Peyer's patch (tissue), 4 donors: ENCODE results near the gene CEBPZOS. TPM values are rescaled to one million over a fixed set of nuclear protein-coding genes. Genes with fewer than 3 reads are reported as not detected.

Experiments used
- DNase-seq, 3 donors: peaks; one replicate each; pipeline ENCODE4 v3.0.0-alpha.2; 2017 to 2019
- H3K27ac ChIP-seq, 4 donors: fragments of 200-600 bp; sonication (generic); one replicate each; pipeline ENCODE4 v1.5.1; 2016 to 2019
- H3K27me3 ChIP-seq, 2 donors: fragments of 200-600 bp; sonication (generic); one replicate each; pipeline ENCODE4 v1.5.1; 2019
- H3K36me3 ChIP-seq, 3 donors: fragments of 200-600 bp; sonication (generic); one replicate each; pipeline ENCODE4 v1.5.1; 2016 to 2019
- H3K4me1 ChIP-seq, 4 donors: fragments of 200-600 bp; sonication (generic); one replicate each; pipeline ENCODE4 v1.5.1; 2016 to 2019
- H3K4me3 ChIP-seq, 4 donors: fragments of 200-600 bp; sonication (generic); 1 replicate in 3 of 4; 2 replicates in 1 of 4; pipeline ENCODE4 v1.5.1; 2016 to 2019; ENCODE audit warnings: mild to moderate bottlenecking in 1 of 4
- H3K9me3 ChIP-seq, 4 donors: fragments of 200-600 bp; sonication (generic); one replicate each; pipeline ENCODE4 v1.5.1; 2016 to 2019; ENCODE audit warnings: mild to moderate bottlenecking in 1 of 4
- POLR2A ChIP-seq, 2 donors: fragments of 450-650 bp; IDR thresholded peaks; one replicate each; pipeline ENCODE4 v1.5.1; 2017; ENCODE audit warnings: antibody characterized with exemption in 2 of 2, mild to moderate bottlenecking in 2 of 2, moderate library complexity in 2 of 2
- total RNA-seq, 4 donors: library from RNA; depleted of rRNA; stranded (reverse); fragments of >200 nt; gene quantifications; one replicate each; pipeline ENCODE4 v1.1.0, GENCODE V29; 2016
- TF ChIP-seq, protein P1 (sequence below), 6 experiments: fragments of 450-650 bp in 4 of 6; fragments of 200-600 bp in 2 of 6; sonication (generic) in 1 of 6; IDR thresholded peaks; one replicate each; pipeline ENCODE4 v1.5.1; 2017 to 2019; ENCODE audit warnings: antibody characterized with exemption in 6 of 6, mild to moderate bottlenecking in 3 of 6, moderate library complexity in 1 of 6

CEBPZOS gene
- total RNA-seq, 4 donors from 2014 or later, result 19.3 to 42.1 (median 32.0) TPM

DNA sequence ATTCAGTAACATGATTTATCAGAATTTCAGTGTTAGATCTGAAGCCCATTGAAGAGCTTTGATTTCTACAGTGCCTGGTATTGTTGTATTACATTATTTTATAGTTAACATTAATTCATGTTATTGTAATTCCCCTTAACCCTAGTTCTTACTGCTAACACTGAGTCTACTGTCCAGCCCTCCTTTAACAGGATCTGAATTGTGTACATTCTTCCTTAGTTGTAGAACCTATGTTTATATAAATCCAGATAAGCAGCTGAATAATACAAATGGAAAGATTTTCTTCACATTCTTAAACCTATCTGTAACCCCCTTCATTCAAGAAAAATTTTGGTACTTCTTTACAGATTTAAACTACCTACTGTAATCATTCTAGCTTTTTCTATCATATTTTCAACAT lies 49.9 kb downstream of the CEBPZOS start:
- Histone ChIP-seq H3K9me3 (no peaks in the 10 kb centered on the region), H3K36me3 (peaks cover 0 to 88% (median 0%) of the 10 kb centered on the region in 3 donors), H3K27me3 (no peaks in the 10 kb centered on the region), H3K4me1 (no peaks in the 10 kb centered on the region), H3K27ac (no peak overlapping the region), H3K4me3 (no peak overlapping the region)
- TF ChIP-seq, protein P1, sequence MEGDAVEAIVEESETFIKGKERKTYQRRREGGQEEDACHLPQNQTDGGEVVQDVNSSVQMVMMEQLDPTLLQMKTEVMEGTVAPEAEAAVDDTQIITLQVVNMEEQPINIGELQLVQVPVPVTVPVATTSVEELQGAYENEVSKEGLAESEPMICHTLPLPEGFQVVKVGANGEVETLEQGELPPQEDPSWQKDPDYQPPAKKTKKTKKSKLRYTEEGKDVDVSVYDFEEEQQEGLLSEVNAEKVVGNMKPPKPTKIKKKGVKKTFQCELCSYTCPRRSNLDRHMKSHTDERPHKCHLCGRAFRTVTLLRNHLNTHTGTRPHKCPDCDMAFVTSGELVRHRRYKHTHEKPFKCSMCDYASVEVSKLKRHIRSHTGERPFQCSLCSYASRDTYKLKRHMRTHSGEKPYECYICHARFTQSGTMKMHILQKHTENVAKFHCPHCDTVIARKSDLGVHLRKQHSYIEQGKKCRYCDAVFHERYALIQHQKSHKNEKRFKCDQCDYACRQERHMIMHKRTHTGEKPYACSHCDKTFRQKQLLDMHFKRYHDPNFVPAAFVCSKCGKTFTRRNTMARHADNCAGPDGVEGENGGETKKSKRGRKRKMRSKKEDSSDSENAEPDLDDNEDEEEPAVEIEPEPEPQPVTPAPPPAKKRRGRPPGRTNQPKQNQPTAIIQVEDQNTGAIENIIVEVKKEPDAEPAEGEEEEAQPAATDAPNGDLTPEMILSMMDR (IDR thresholded peaks at IDR 0.05), result no peak
- TF ChIP-seq POLR2A (IDR thresholded peaks at IDR 0.05), result no peak
- no peak for DNase-seq

DNA sequence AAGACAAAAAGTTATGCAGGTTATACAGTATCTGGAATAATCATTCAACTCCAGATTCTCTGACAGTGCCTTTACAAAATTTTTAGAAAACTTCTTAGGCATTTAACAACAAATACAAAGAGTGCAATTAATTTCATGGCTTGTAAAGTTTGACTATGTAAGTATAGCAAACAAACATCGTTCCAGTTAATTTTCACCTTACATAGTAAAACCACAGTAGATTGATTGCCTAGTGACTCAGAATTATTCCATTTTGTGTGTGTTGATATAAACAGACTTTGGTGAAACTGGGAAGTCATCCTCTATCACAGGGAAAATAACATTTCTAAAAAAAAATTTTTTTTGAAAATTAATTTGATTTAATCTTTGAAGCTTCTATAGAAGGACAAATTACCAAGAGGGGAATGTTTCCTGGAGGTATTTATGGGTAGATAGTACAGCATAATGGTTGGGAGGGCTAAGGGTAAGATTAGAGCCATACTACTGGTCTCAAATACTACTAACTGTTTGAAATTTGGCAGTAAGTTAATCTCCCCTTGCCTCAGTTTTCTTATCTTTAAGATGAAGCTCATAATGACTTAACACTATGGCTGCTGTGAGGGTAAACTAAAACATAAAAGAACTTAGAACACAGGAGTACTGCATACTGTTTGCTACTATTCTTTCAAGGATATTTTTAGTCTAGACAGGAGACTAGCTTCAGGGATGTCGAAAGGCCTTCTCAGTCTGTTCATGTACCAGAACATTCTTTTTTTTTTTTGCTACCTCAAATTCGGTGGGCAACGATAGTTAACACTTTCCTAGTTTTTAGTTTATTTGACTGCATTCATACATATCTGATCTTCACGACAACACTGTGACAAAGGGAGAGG lies 54.8 kb downstream of the CEBPZOS start:
- peaks cover 0 to 95% (median 0%) of the 10 kb centered on the region in 3 donors for H3K36me3 ChIP-seq
- TF ChIP-seq POLR2A (IDR thresholded peaks at IDR 0.05), result no peak
- TF ChIP-seq, protein P1 (IDR thresholded peaks at IDR 0.05), result no peak

More for the DNA sequence above, 54.8 kb downstream of the CEBPZOS start:
- DNase-seq, result no peak
- no peak overlapping the region for H3K4me3 ChIP-seq
- H3K4me1 ChIP-seq, result no peaks in the 10 kb centered on the region
- H3K9me3 ChIP-seq, result no peaks in the 10 kb centered on the region
- H3K27me3 ChIP-seq, result no peaks in the 10 kb centered on the region
- H3K27ac ChIP-seq, result no peak overlapping the region

Other genes starting within 250 kb of the CEBPZOS start
- 10 to 100 TPM; 15.7 to 26.1 (median 24.0) TPM for gene STRN, start 230.0 kb upstream of the CEBPZOS start, total RNA-seq
- 10 to 100 TPM; 32.2 to 48.7 (median 39.4) TPM for gene HEATR5B, start 112.1 kb upstream of the CEBPZOS start, total RNA-seq
- 1 to 10 TPM; 3.7 to 9.9 (median 5.9) TPM for gene GPATCH11, start 112.0 kb upstream of the CEBPZOS start, total RNA-seq
- 10 to 100 TPM; 18.7 to 31.2 (median 25.7) TPM for gene EIF2AK2, start 39.5 kb upstream of the CEBPZOS start, total RNA-seq
- gene SULT6B1, start 7.8 kb upstream of the CEBPZOS start, total RNA-seq, result not detected
- 100 to 1,000 TPM in 1 of 4 donors, 10 to 100 TPM in 3; 21.0 to 104 (median 32.1) TPM for gene CEBPZ, start 35.1 kb downstream of the CEBPZOS start, total RNA-seq
- gene NDUFAF7, start 35.2 kb downstream of the CEBPZOS start, total RNA-seq, result 10 to 100 TPM; 16.8 to 39.6 (median 22.0) TPM
- gene PRKD3, start 128.3 kb downstream of the CEBPZOS start, total RNA-seq, result 10 to 100 TPM in 3 of 4 donors, 1 to 10 TPM in 1; 9.5 to 80.0 (median 20.3) TPM
- 1 to 10 TPM in 1 of 4 donors, under 1 TPM in 2, not detected in 1; 0.66 to 1.6 (median 0.88) TPM for gene QPCT, start 148.1 kb downstream of the CEBPZOS start, total RNA-seq